GM12891 (cell line): Measurements from ENCODE around the gene UXT.

Source experiments
- POLR2A ChIP-seq: IDR thresholded peaks from 2 replicates; pipeline ENCODE4 v1.6.1; 2011; ENCODE audit warnings: low read depth, low read length, control low read depth
- POLR2AphosphoS5 ChIP-seq: IDR thresholded peaks from 2 replicates; pipeline ENCODE4 v1.6.1; 2011; ENCODE audit warnings: low read depth, low read length, control low read depth
- POU2F2 ChIP-seq: IDR thresholded peaks from 2 replicates; pipeline ENCODE4 v1.6.1; 2011; ENCODE audit warnings: low read depth, mild to moderate bottlenecking, control low read depth, low read length, moderate library complexity
- SPI1 ChIP-seq: IDR thresholded peaks from 2 replicates; pipeline ENCODE4 v1.6.1; 2011; ENCODE audit warnings: low read depth, low read length, control low read depth
- TAF1 ChIP-seq: IDR thresholded peaks from 2 replicates; pipeline ENCODE4 v1.6.1; 2011; ENCODE audit warnings: low read depth, low read length, control low read depth

- TF ChIP-seq POLR2A: no peak
- TF ChIP-seq POLR2AphosphoS5: no peak
- TF ChIP-seq TAF1: no peak
- no peak for TF ChIP-seq POU2F2
- no peak for TF ChIP-seq SPI1
Observed at GRCh38 chrX:47658301-47658683, 688 bp downstream of the UXT start.
